Neuronal stem cell (in vitro differentiated cells): Measurements from ENCODE around the gene DCC.

Experiments
- DNase-seq: peaks from one replicate; pipeline ENCODE4 v3.0.0-alpha.2; 2013; ENCODE audit warnings: low spot score
- H2AFZ ChIP-seq: one replicate; pipeline ENCODE4 v1.6.1; 2013; ENCODE audit warnings: mild to moderate bottlenecking, low read length, inconsistent platforms
- H2AK5ac ChIP-seq: 2 replicates; pipeline ENCODE4 v1.6.1; 2013; ENCODE audit warnings: low read depth, mild to moderate bottlenecking, inconsistent platforms, low read length, moderate library complexity, mixed read lengths
- H2BK120ac ChIP-seq: 2 replicates; pipeline ENCODE4 v1.6.1; 2013; ENCODE audit warnings: low read depth, mild to moderate bottlenecking, inconsistent platforms, low read length, moderate library complexity, mixed read lengths
- H2BK12ac ChIP-seq: one replicate; pipeline ENCODE4 v1.6.1; 2013; ENCODE audit warnings: low read length, inconsistent platforms
- H2BK15ac ChIP-seq: 2 replicates; pipeline ENCODE4 v1.6.1; 2013; ENCODE audit warnings: mild to moderate bottlenecking, low read length, inconsistent platforms, mixed read lengths
- H2BK5ac ChIP-seq: one replicate; pipeline ENCODE4 v1.6.1; 2013; ENCODE audit warnings: inconsistent platforms, mild to moderate bottlenecking, low read length, moderate library complexity
- H3K14ac ChIP-seq: one replicate; pipeline ENCODE4 v1.6.1; 2013; ENCODE audit warnings: low read length, inconsistent platforms
- H3K18ac ChIP-seq: 2 replicates; pipeline ENCODE4 v1.6.1; 2013; ENCODE audit warnings: low read length, inconsistent platforms
- H3K23ac ChIP-seq: 2 replicates; pipeline ENCODE4 v1.6.1; 2013; ENCODE audit warnings: low read depth, mild to moderate bottlenecking, mixed read lengths, low read length, inconsistent platforms; ENCODE audit not compliant: poor library complexity
- H3K27ac ChIP-seq: replicated peaks from 3 replicates; pipeline ENCODE4 v1.5.1; 2013; ENCODE audit warnings: low read length, inconsistent platforms
- H3K27me3 ChIP-seq, 3 experiments: 2 replicates each; pipeline ENCODE4 v1.6.1; 2013; ENCODE audit warnings: low read length in 3 of 3, mild to moderate bottlenecking in 2 of 3, inconsistent platforms in 1 of 3, low read depth in 1 of 3, mixed read lengths in 1 of 3, moderate library complexity in 1 of 3; ENCODE audit not compliant: control insufficient read depth in 3 of 3, insufficient read depth in 3 of 3
- H3K36me3 ChIP-seq, 2 donors: replicated peaks in 1 of 2; 2 replicates each; pipeline ENCODE4 v1.6.1; 2013; ENCODE audit warnings: low read length in 2 of 2; ENCODE audit not compliant: control insufficient read depth in 2 of 2, insufficient read depth in 2 of 2
- H3K4ac ChIP-seq: 2 replicates; pipeline ENCODE4 v1.6.1; 2013; ENCODE audit warnings: inconsistent platforms, mild to moderate bottlenecking, low read length, moderate library complexity
- H3K4me1 ChIP-seq, 2 donors: 1 replicate in 1 of 2; 2 replicates in 1 of 2; pipeline ENCODE4 v1.6.1; 2013; ENCODE audit warnings: low read length in 2 of 2, low read depth in 1 of 2; ENCODE audit not compliant: control insufficient read depth in 2 of 2, insufficient read depth in 1 of 2
- H3K4me2 ChIP-seq: one replicate; pipeline ENCODE4 v1.6.1; 2013; ENCODE audit warnings: mild to moderate bottlenecking, low read length, inconsistent platforms; ENCODE audit not compliant: insufficient read depth, poor library complexity, severe bottlenecking
- H3K4me3 ChIP-seq, 2 donors: 2 replicates each; pipeline ENCODE4 v1.5.1; 2013; ENCODE audit warnings: low read length in 2 of 2, mild to moderate bottlenecking in 2 of 2, inconsistent platforms in 1 of 2, moderate library complexity in 1 of 2
- H3K79me1 ChIP-seq: one replicate; pipeline ENCODE4 v1.6.1; 2013; ENCODE audit warnings: low read depth, mild to moderate bottlenecking, inconsistent platforms, low read length, moderate library complexity
- H3K9ac ChIP-seq: one replicate; pipeline ENCODE4 v1.6.1; 2013; ENCODE audit warnings: mild to moderate bottlenecking, low read depth, low read length, inconsistent platforms; ENCODE audit not compliant: poor library complexity
- H3K9me3 ChIP-seq, 2 donors: replicated peaks in 1 of 2; 2 replicates each; pipeline versions ENCODE3 to v1.6.1; 2013; ENCODE audit warnings: low read length in 2 of 2, mild to moderate bottlenecking in 2 of 2, inconsistent platforms in 1 of 2, low read depth in 1 of 2, mixed read lengths in 1 of 2, moderate library complexity in 1 of 2; ENCODE audit not compliant: control insufficient read depth in 2 of 2, insufficient read depth in 1 of 2
- H4K8ac ChIP-seq: one replicate; pipeline ENCODE4 v1.6.1; 2013; ENCODE audit warnings: low read depth, mild to moderate bottlenecking, inconsistent platforms, low read length, moderate library complexity
- H4K91ac ChIP-seq: one replicate; pipeline ENCODE4 v1.6.1; 2013; ENCODE audit warnings: low read length, low read depth, mild to moderate bottlenecking, inconsistent platforms; ENCODE audit not compliant: poor library complexity
- WGBS, 2 donors: extraction: QIAGEN DNeasy Blood & Tissue Kit; methylation state at CpG; one replicate each; pipeline ENCODE4 v1.1.7; 2013; ENCODE audit warnings: missing lambda C conversion rate in 2 of 2, mixed read lengths in 1 of 2; ENCODE audit not compliant: insufficient read length in 2 of 2, insufficient replicate concordance in 1 of 2; ENCODE audit errors: extremely low coverage in 2 of 2; 5-methylcytosine and 5-hydroxymethylcytosine counted together

The DCC gene

GRCh38 chr18:52970686-52971085 lies 630.7 kb downstream of the DCC start:
- Histone ChIP-seq H3K4me1 (no peaks in the 10 kb centered on the region), H3K4me3 (no peak overlapping the region), H2AK5ac (no peak overlapping the region), H3K27ac (no peak overlapping the region), H3K18ac (no peak overlapping the region), H3K14ac (no peak overlapping the region), H4K91ac (no peak overlapping the region), H3K9me3 (no peaks in the 10 kb centered on the region), H2AFZ (no peak overlapping the region), H2BK15ac (no peak overlapping the region), H2BK12ac (no peak overlapping the region), H4K8ac (no peak overlapping the region), H3K79me1 (no peaks in the 10 kb centered on the region), H3K4me2 (no peak overlapping the region), H3K9ac (no peak overlapping the region), H3K36me3 (no peaks in the 10 kb centered on the region), H3K23ac (no peak overlapping the region), H3K27me3 (no peaks in the 10 kb centered on the region), H2BK120ac (no peak overlapping the region), H3K4ac (no peak overlapping the region), H2BK5ac (no peak overlapping the region)
- WGBS, 2 donors = no CpG with 5 or more reads among the region's 2 CpGs
- DNase-seq = no peak

GRCh38 chr18:52971097-52971496 lies 631.1 kb downstream of the DCC start:
- Histone ChIP-seq H2AFZ (no peak overlapping the region), H2BK15ac (no peak overlapping the region), H3K14ac (no peak overlapping the region), H3K4me3 (no peak overlapping the region), H3K27ac (no peak overlapping the region), H4K8ac (no peak overlapping the region), H3K9me3 (no peaks in the 10 kb centered on the region), H3K4me1 (no peaks in the 10 kb centered on the region), H2BK12ac (no peak overlapping the region), H4K91ac (no peak overlapping the region), H3K27me3 (no peaks in the 10 kb centered on the region), H3K23ac (no peak overlapping the region), H3K9ac (no peak overlapping the region), H2AK5ac (no peak overlapping the region), H3K4ac (no peak overlapping the region), H3K79me1 (no peaks in the 10 kb centered on the region), H3K18ac (no peak overlapping the region), H3K36me3 (no peaks in the 10 kb centered on the region), H3K4me2 (no peak overlapping the region), H2BK5ac (no peak overlapping the region), H2BK120ac (no peak overlapping the region)
- WGBS, 2 donors = no CpG with 5 or more reads among the region's 2 CpGs
- DNase-seq = no peak

- Histone ChIP-seq H3K23ac (no peak overlapping the region), H3K79me1 (no peaks in the 10 kb centered on the region), H3K18ac (no peak overlapping the region), H2BK5ac (no peak overlapping the region), H3K27me3 (peaks cover 0 to 6% (median 0%) of the 10 kb centered on the region in 3 experiments), H3K14ac (no peak overlapping the region), H4K91ac (no peak overlapping the region), H3K4me3 (peak overlapping the region in 1 of 2 donors; percentile 17), H3K4me1 (peaks cover 2 to 17% of the 10 kb centered on the region in 2 donors), H2AFZ (peak overlapping the region; percentile 77), H3K36me3 (no peaks in the 10 kb centered on the region), H2AK5ac (no peak overlapping the region), H3K27ac (no peak overlapping the region), H3K9me3 (no peaks in the 10 kb centered on the region), H3K9ac (no peak overlapping the region), H2BK15ac (no peak overlapping the region), H4K8ac (no peak overlapping the region), H2BK12ac (no peak overlapping the region), H3K4me2 (no peak overlapping the region), H2BK120ac (no peak overlapping the region), H3K4ac (no peak overlapping the region)
- DNase-seq = peak; percentile 41
- WGBS, 2 donors = no CpG with 5 or more reads among the region's 6 CpGs
Observed at GRCh38 chr18:52979892-52980291, 639.9 kb downstream of the DCC start.

GRCh38 chr18:52991246-52991645 lies 651.2 kb downstream of the DCC start:
- H2AFZ ChIP-seq = no peak overlapping the region
- no peaks in the 10 kb centered on the region for H3K4me1 ChIP-seq
- no peak overlapping the region for H3K4me3 ChIP-seq
- H3K4me2 ChIP-seq = no peak overlapping the region
- no peak overlapping the region for H2BK5ac ChIP-seq
- H3K36me3 ChIP-seq = no peaks in the 10 kb centered on the region
- no peaks in the 10 kb centered on the region for H3K79me1 ChIP-seq
- no peak overlapping the region for H2AK5ac ChIP-seq
- no peak overlapping the region for H3K23ac ChIP-seq
- H2BK120ac ChIP-seq = no peak overlapping the region
- no peak overlapping the region for H2BK15ac ChIP-seq
- no peak overlapping the region for H4K8ac ChIP-seq
- H2BK12ac ChIP-seq = no peak overlapping the region
- H3K9ac ChIP-seq = no peak overlapping the region
- H3K14ac ChIP-seq = no peak overlapping the region
- WGBS, 2 donors = no CpG with 5 or more reads among the region's 1 CpG
- DNase-seq = no peak
- H3K4ac ChIP-seq = no peak overlapping the region
- H4K91ac ChIP-seq = no peak overlapping the region
- H3K18ac ChIP-seq = no peak overlapping the region
- H3K27ac ChIP-seq = no peak overlapping the region
- no peaks in the 10 kb centered on the region for H3K27me3 ChIP-seq
- no peaks in the 10 kb centered on the region for H3K9me3 ChIP-seq
